T-cell (primary cell): Measurements from ENCODE around the gene RABGGTB. TPM values are rescaled to one million over a fixed set of nuclear protein-coding genes. Genes with fewer than 3 reads are reported as not detected.
A peak's percentile ranks its signal among the peaks of the same experiment; 100 is the strongest.
"Not testable (repeated sequence)": the region's sequence is repeated elsewhere in the genome, so short reads cannot be mapped to it uniquely, and the experiment has no call there.

Experiments
- ATAC-seq, 4 experiments: fragments of 200-7000 bp in 3 of 4; fragments of 150-1000 bp in 1 of 4; cut with Tn5 transposase; replicated peaks in 1 of 4; 1 replicate in 3 of 4; 2 replicates in 1 of 4; pipeline ENCODE4 v1.10.0; 2021; ENCODE audit warnings: moderate library complexity in 3 of 4, mild to moderate bottlenecking in 2 of 4, moderate number of reproducible peaks in 1 of 4
- CTCF ChIA-PET, 2 donors: fragments of 300-600 bp; sonication (Branson Sonifier 250); formaldehyde crosslinking; loops; one replicate each; lab custom pipeline; 2022; ENCODE audit warnings: antibody characterized with exemption in 2 of 2; lab: Charles Lee
- POLR2A ChIA-PET, 2 donors: fragments of 300-600 bp; sonication (Branson Sonifier 250); formaldehyde crosslinking; loops; one replicate each; lab custom pipeline; 2022; ENCODE audit warnings: antibody characterized with exemption in 2 of 2; lab: Charles Lee
- DNase-seq, 35 experiments: peaks; one replicate each; pipeline versions ENCODE4 v3.0.0 to v3.0.0-alpha.2; 2013 to 2023
- H3K27ac ChIP-seq: one replicate; pipeline ENCODE4 v1.5.1; 2013; ENCODE audit warnings: low read length
- H3K27me3 ChIP-seq, 2 experiments: replicated peaks in 1 of 2; 1 replicate in 1 of 2; 2 replicates in 1 of 2; pipeline versions ENCODE4 v1.6.1 to v1.7.0; 2013; ENCODE audit warnings: low read length in 1 of 2, mixed read lengths in 1 of 2; ENCODE audit not compliant: control insufficient read depth in 2 of 2, insufficient read depth in 2 of 2; ENCODE audit errors: extremely low read depth in 1 of 2
- H3K36me3 ChIP-seq, 2 donors: 1 replicate in 1 of 2; 2 replicates in 1 of 2; pipeline versions ENCODE4 v1.6.1 to v1.7.0; 2013; ENCODE audit warnings: low read length in 1 of 2; ENCODE audit not compliant: control insufficient read depth in 2 of 2, insufficient read depth in 1 of 2; ENCODE audit errors: extremely low read depth in 1 of 2
- H3K4me1 ChIP-seq, 2 experiments: 1 replicate in 1 of 2; 2 replicates in 1 of 2; pipeline versions ENCODE4 v1.6.1 to v1.7.0; 2013; ENCODE audit warnings: low read length in 2 of 2, mixed read lengths in 1 of 2; ENCODE audit not compliant: insufficient read depth in 2 of 2, control insufficient read depth in 1 of 2; ENCODE audit errors: extremely low read depth in 1 of 2
- H3K4me3 ChIP-seq, 2 donors: 1 replicate in 1 of 2; 2 replicates in 1 of 2; pipeline versions ENCODE4 v1.5.1 to v1.7.0; 2013; ENCODE audit warnings: mild to moderate bottlenecking in 2 of 2, low read length in 1 of 2, moderate library complexity in 1 of 2; ENCODE audit not compliant: control insufficient read depth in 1 of 2; ENCODE audit errors: extremely low read depth in 1 of 2
- H3K9me3 ChIP-seq: 2 replicates; pipeline ENCODE4 v1.7.0; 2013
- H3K27ac Mint-ChIP-seq, 2 donors: one replicate each; pipeline ENCODE4 v1.8.0; 2020 to 2021; ENCODE audit warnings: mild to moderate bottlenecking in 2 of 2, mixed read lengths in 2 of 2
- H3K27me3 Mint-ChIP-seq, 2 donors: one replicate each; pipeline ENCODE4 v1.8.0; 2021 to 2022; ENCODE audit warnings: mixed read lengths in 2 of 2
- H3K36me3 Mint-ChIP-seq: one replicate; pipeline ENCODE4 v1.8.0; 2021; ENCODE audit warnings: mixed read lengths
- H3K4me1 Mint-ChIP-seq, 3 donors: one replicate each; pipeline ENCODE4 v1.8.0; 2020 to 2022; ENCODE audit warnings: mixed read lengths in 3 of 3, mild to moderate bottlenecking in 1 of 3
- H3K4me3 Mint-ChIP-seq, 3 donors: one replicate each; pipeline ENCODE4 v1.8.0; 2020 to 2022; ENCODE audit warnings: mild to moderate bottlenecking in 3 of 3, mixed read lengths in 3 of 3, moderate library complexity in 3 of 3
- H3K9me3 Mint-ChIP-seq, 3 donors: one replicate each; pipeline ENCODE4 v1.8.0; 2020 to 2022; ENCODE audit warnings: mixed read lengths in 3 of 3
- WGBS: methylation state at CpG from one replicate; pipeline ENCODE4 v1.1.5; 2013; ENCODE audit warnings: missing lambda C conversion rate; ENCODE audit not compliant: insufficient coverage; 5-methylcytosine and 5-hydroxymethylcytosine counted together
- total RNA-seq, 35 experiments: library from RNA in 6 of 35; stranded (reverse) in 6 of 35; fragments of 120-200 nt in 1 of 35; gene quantifications; one replicate each; pipeline versions ENCODE4 v1.2.1 to v1.2.4 and lab custom pipeline; 2013 to 2026

The RABGGTB gene
- total RNA-seq (100 to 1,000 TPM in 2 of 5 donors, 10 to 100 TPM in 3; 75.8 to 153 (median 83.6) TPM), total RNA-seq (lab: John Stamatoyannopoulos, UW) (102 to 435 (median 169) reads per million in 29 experiments)
- 109 TPM for total RNA-seq (2013)

- H3K4me3 ChIP-seq: peak within 1 kb of the TSS; percentile 85 to 86
- H3K27me3 ChIP-seq: no peaks in the 10 kb centered on the region
- peak within 1 kb of the TSS; percentile 99 for H3K27ac Mint-ChIP-seq
- CTCF ChIA-PET: interaction anchor here (0.6 kb wide), 2 partner anchors 1762 to 1895 kb away, joined by 3 to 7 read pairs; no protein-coding TSS in a partner anchor
- no peaks in the 10 kb centered on the region for H3K9me3 ChIP-seq
- H3K36me3 Mint-ChIP-seq: peaks cover 30% of the 10 kb centered on the region
- H3K9me3 Mint-ChIP-seq: no peaks in the 10 kb centered on the region
- H3K27ac ChIP-seq: peak within 1 kb of the TSS; percentile 82
- H3K4me3 Mint-ChIP-seq: peak within 1 kb of the TSS; percentile 99
- H3K4me1 Mint-ChIP-seq: peaks cover 49 to 61% (median 56%) of the 10 kb centered on the region in 3 donors
- DNase-seq (peak; percentile 87 to 97 (median 91)), ATAC-seq (peak; percentile 94 to 98 (median 98))
- peaks cover 25 to 27% of the 10 kb centered on the region in 2 experiments for H3K4me1 ChIP-seq
- WGBS: 0% methylated on average over 14 of the region's 28 CpGs
- POLR2A ChIA-PET: interaction anchor here (0.6 to 0.7 kb wide), 5 partner anchors 21 to 1984 kb away, joined by 3 to 7 read pairs (median 3); no protein-coding TSS in a partner anchor
- peaks cover 0 to 3% of the 10 kb centered on the region in 2 donors for H3K27me3 Mint-ChIP-seq
- H3K36me3 ChIP-seq: peaks cover 0 to 16% of the 10 kb centered on the region in 2 donors
Observed at GRCh38 chr1:75785983-75786853, at the start of gene RABGGTB. RABGGTB (plus strand) TSS chr1:75786256; CDS start chr1:75786272, 16 bp downstream.

GRCh38 chr1:75742047-75742625 lies 43.9 kb upstream of the RABGGTB start:
- Mint-ChIP-seq H3K4me3 (no peak overlapping the region), H3K36me3 (peaks cover 35% of the 10 kb centered on the region), H3K27ac (no peak overlapping the region), H3K27me3 (no peaks in the 10 kb centered on the region), H3K4me1 (peaks cover 0 to 4% (median 0%) of the 10 kb centered on the region in 3 donors), H3K9me3 (no peaks in the 10 kb centered on the region)
- DNase-seq: no peak
- ChIA-PET POLR2A (no interaction called here), CTCF (no interaction called here)
- no peak for ATAC-seq
- 88% methylated on average over 4 of the region's 6 CpGs for WGBS
- Histone ChIP-seq H3K36me3 (peaks cover 0 to 46% of the 10 kb centered on the region in 2 donors), H3K27ac (no peak overlapping the region), H3K4me1 (no peaks in the 10 kb centered on the region), H3K4me3 (no peak overlapping the region), H3K9me3 (no peaks in the 10 kb centered on the region), H3K27me3 (no peaks in the 10 kb centered on the region)

- POLR2A ChIA-PET: no interaction called here
- Histone ChIP-seq H3K4me3 (no peak overlapping the region), H3K27ac (no peak overlapping the region), H3K9me3 (no peaks in the 10 kb centered on the region), H3K4me1 (no peaks in the 10 kb centered on the region), H3K27me3 (no peaks in the 10 kb centered on the region), H3K36me3 (peaks cover 0 to 31% of the 10 kb centered on the region in 2 donors)
- Mint-ChIP-seq H3K4me3 (no peak overlapping the region), H3K27me3 (no peaks in the 10 kb centered on the region), H3K4me1 (peaks cover 0 to 4% (median 0%) of the 10 kb centered on the region in 3 donors), H3K36me3 (peaks cover 33% of the 10 kb centered on the region), H3K9me3 (no peaks in the 10 kb centered on the region), H3K27ac (no peak overlapping the region)
- CTCF ChIA-PET: no interaction called here
- no CpG with 5 or more reads among the region's 4 CpGs for WGBS
- ATAC-seq: no peak
- DNase-seq: no peak
Observed at GRCh38 chr1:75745276-75745675, 40.8 kb upstream of the RABGGTB start.

GRCh38 chr1:75757210-75757609 lies 28.8 kb upstream of the RABGGTB start:
- H3K27ac Mint-ChIP-seq, H3K9me3 ChIP-seq, H3K4me3 ChIP-seq, H3K4me1 Mint-ChIP-seq, H3K27ac ChIP-seq, H3K4me3 Mint-ChIP-seq, CTCF ChIA-PET, DNase-seq, H3K9me3 Mint-ChIP-seq, POLR2A ChIA-PET, ATAC-seq, H3K27me3 Mint-ChIP-seq, H3K27me3 ChIP-seq, H3K4me1 ChIP-seq: not testable (repeated sequence)
- peaks cover 55% of the 10 kb centered on the region for H3K36me3 Mint-ChIP-seq
- H3K36me3 ChIP-seq: peaks cover 7 to 17% of the 10 kb centered on the region in 2 donors

GRCh38 chr1:75758543-75758942 lies 27.5 kb upstream of the RABGGTB start:
- H3K27ac Mint-ChIP-seq, H3K27ac ChIP-seq, ATAC-seq, H3K4me3 Mint-ChIP-seq, H3K4me1 ChIP-seq, CTCF ChIA-PET, H3K9me3 Mint-ChIP-seq, H3K4me3 ChIP-seq, DNase-seq, H3K4me1 Mint-ChIP-seq, H3K27me3 Mint-ChIP-seq, POLR2A ChIA-PET, H3K27me3 ChIP-seq, H3K9me3 ChIP-seq: not testable (repeated sequence)
- H3K36me3 ChIP-seq: peaks cover 7 to 11% of the 10 kb centered on the region in 2 donors
- WGBS: 96% methylated on average over 4 of the region's 4 CpGs
- H3K36me3 Mint-ChIP-seq: peaks cover 43% of the 10 kb centered on the region

- no CpG with 5 or more reads among the region's 1 CpG for WGBS
- no peaks in the 10 kb centered on the region for H3K27me3 Mint-ChIP-seq
- H3K36me3 Mint-ChIP-seq: peaks cover 5% of the 10 kb centered on the region
- no peaks in the 10 kb centered on the region for H3K4me1 Mint-ChIP-seq
- Histone ChIP-seq H3K4me3 (no peak overlapping the region), H3K36me3 (peaks cover 0 to 4% of the 10 kb centered on the region in 2 donors), H3K4me1 (no peaks in the 10 kb centered on the region), H3K27me3 (no peaks in the 10 kb centered on the region), H3K27ac (no peak overlapping the region), H3K9me3 (no peaks in the 10 kb centered on the region)
- no peak for DNase-seq
- no peak for ATAC-seq
- POLR2A ChIA-PET: interaction anchor here in 1 of 2 donors (0.7 kb wide), 1 partner anchor 22 kb away, joined by 3 read pairs; the partner anchor contains the start of gene RABGGTB
- no peak overlapping the region for H3K27ac Mint-ChIP-seq
- H3K4me3 Mint-ChIP-seq: no peak overlapping the region
- CTCF ChIA-PET: interaction anchor here in 1 of 2 donors (0.6 kb wide), 1 partner anchor 103 kb away, joined by 3 read pairs; no protein-coding TSS in a partner anchor
- no peaks in the 10 kb centered on the region for H3K9me3 Mint-ChIP-seq
Observed at GRCh38 chr1:75764057-75764655, 21.9 kb upstream of the RABGGTB start.
